WTC11 (cell line): ENCODE data around the gene IL31. TPM values are rescaled to one million over a fixed set of nuclear protein-coding genes. Genes with fewer than 3 reads are reported as not detected.

Experiments
- ATAC-seq: fragments of 200-7000 bp; cut with Tn5 transposase; 2 replicates; pipeline ENCODE4 v1.10.0; 2021; ENCODE audit warnings: mild to moderate bottlenecking, moderate library complexity
- CTCF ChIA-PET: fragments of 300-600 bp; sonication (Branson Sonifier 250); formaldehyde crosslinking; loops from one replicate; lab custom pipeline; 2021; ENCODE audit warnings: antibody characterized with exemption; lab: Charles Lee
- POLR2A ChIA-PET: fragments of 350-600 bp; sonication (Branson Sonifier 250); formaldehyde crosslinking; loops from one replicate; lab custom pipeline; 2021; ENCODE audit warnings: antibody characterized with exemption; lab: Charles Lee
- DNase-seq: peaks from one replicate; pipeline ENCODE4 v3.0.0; 2021; ENCODE audit warnings: low spot score
- H3K27ac Mint-ChIP-seq: 2 replicates; pipeline ENCODE4 v1.8.0; 2021; ENCODE audit warnings: mixed read lengths
- H3K27me3 Mint-ChIP-seq: 2 replicates; pipeline ENCODE4 v1.8.0; 2021; ENCODE audit warnings: low read depth, mild to moderate bottlenecking, moderate library complexity, mixed read lengths
- H3K36me3 Mint-ChIP-seq: 2 replicates; pipeline ENCODE4 v1.8.0; 2021; ENCODE audit warnings: mixed read lengths
- H3K4me1 Mint-ChIP-seq: 2 replicates; pipeline ENCODE4 v1.8.0; 2022; ENCODE audit warnings: mixed read lengths
- H3K4me3 Mint-ChIP-seq: 2 replicates; pipeline ENCODE4 v1.8.0; 2021; ENCODE audit warnings: mild to moderate bottlenecking, moderate library complexity, mixed read lengths
- H3K9me3 Mint-ChIP-seq: 2 replicates; pipeline ENCODE4 v1.8.0; 2021; ENCODE audit warnings: mixed read lengths
- CBFB ChIP-seq: sonication (generic); formaldehyde crosslinking; IDR thresholded peaks from 2 replicates; pipeline ENCODE4 v1.8.1; 2022; ENCODE audit warnings: mild to moderate bottlenecking, low read depth, missing genetic modification reagents
- CREB1 ChIP-seq: sonication (generic); formaldehyde crosslinking; IDR thresholded peaks from 2 replicates; pipeline ENCODE4 v1.8.0; 2023; ENCODE audit warnings: mild to moderate bottlenecking, missing genetic modification reagents
- ETV6 ChIP-seq: sonication (generic); formaldehyde crosslinking; IDR thresholded peaks from 2 replicates; pipeline ENCODE4 v1.8.1; 2022; ENCODE audit warnings: mild to moderate bottlenecking, missing genetic modification reagents
- NR1H2 ChIP-seq: sonication (generic); formaldehyde crosslinking; IDR thresholded peaks from 2 replicates; pipeline ENCODE4 v1.9.0; 2021; ENCODE audit warnings: mild to moderate bottlenecking, moderate library complexity, missing genetic modification reagents
- NR2C2 ChIP-seq: sonication (generic); formaldehyde crosslinking; IDR thresholded peaks from 2 replicates; pipeline ENCODE4 v1.8.0; 2022; ENCODE audit warnings: mild to moderate bottlenecking, missing genetic modification reagents
- OVOL2 ChIP-seq: fragments of 250-450 bp; sonication (Bioruptor Pico); IDR thresholded peaks from 2 replicates; pipeline ENCODE4 v1.9.0; 2021; ENCODE audit warnings: mild to moderate bottlenecking, borderline replicate concordance
- RELA ChIP-seq: sonication (generic); formaldehyde crosslinking; IDR thresholded peaks from 2 replicates; pipeline ENCODE4 v1.8.1; 2022; ENCODE audit warnings: missing genetic modification reagents, mild to moderate bottlenecking, borderline replicate concordance
- SMAD3 ChIP-seq: sonication (generic); formaldehyde crosslinking; IDR thresholded peaks from 2 replicates; pipeline ENCODE4 v1.8.0; 2022; ENCODE audit warnings: missing genetic modification reagents, mild to moderate bottlenecking, borderline replicate concordance
- SMAD4 ChIP-seq: sonication (generic); formaldehyde crosslinking; IDR thresholded peaks from 2 replicates; pipeline ENCODE4 v1.8.0; 2022; ENCODE audit warnings: mild to moderate bottlenecking, missing genetic modification reagents
- TP53 ChIP-seq: sonication (generic); formaldehyde crosslinking; IDR thresholded peaks from 2 replicates; pipeline ENCODE4 v1.8.1; 2023; ENCODE audit warnings: mild to moderate bottlenecking, missing genetic modification reagents
- ZNF121 ChIP-seq: sonication (generic); formaldehyde crosslinking; IDR thresholded peaks from 2 replicates; pipeline ENCODE4 v1.8.0; 2023; ENCODE audit warnings: missing genetic modification reagents
- total RNA-seq: library from RNA; stranded (reverse); gene quantifications from 3 replicates; pipeline ENCODE4 v1.2.3, GENCODE V29; 2021
- TF ChIP-seq, protein P1 (sequence below): sonication (generic); formaldehyde crosslinking; IDR thresholded peaks from 2 replicates; pipeline ENCODE4 v1.8.0; 2023; ENCODE audit warnings: missing genetic modification reagents, mild to moderate bottlenecking, borderline replicate concordance
- TF ChIP-seq, protein P2 (sequence below): sonication (generic); formaldehyde crosslinking; IDR thresholded peaks from 2 replicates; pipeline ENCODE4 v1.8.0; 2022; ENCODE audit warnings: mild to moderate bottlenecking, missing genetic modification reagents
- TF ChIP-seq, protein P3 (sequence below): sonication (generic); formaldehyde crosslinking; IDR thresholded peaks from 2 replicates; pipeline ENCODE4 v1.8.1; 2022; ENCODE audit warnings: mild to moderate bottlenecking, moderate library complexity, missing genetic modification reagents
- TF ChIP-seq, protein P4 (sequence below): sonication (generic); formaldehyde crosslinking; IDR thresholded peaks from 2 replicates; pipeline ENCODE4 v1.8.1; 2023; ENCODE audit warnings: mild to moderate bottlenecking, missing genetic modification reagents, borderline replicate concordance
- TF ChIP-seq, protein P5 (sequence below): sonication (generic); formaldehyde crosslinking; IDR thresholded peaks from 2 replicates; pipeline ENCODE4 v1.8.0; 2023; ENCODE audit warnings: missing genetic modification reagents
- TF ChIP-seq, protein P6 (sequence below): fragments of 250-450 bp; sonication (Bioruptor Pico); IDR thresholded peaks from 2 replicates; pipeline ENCODE4 v1.8.0; 2021; ENCODE audit warnings: mild to moderate bottlenecking
- TF ChIP-seq, protein P7 (sequence below): sonication (generic); formaldehyde crosslinking; IDR thresholded peaks from 2 replicates; pipeline ENCODE4 v1.8.1; 2022; ENCODE audit warnings: mild to moderate bottlenecking, missing genetic modification reagents, moderate library complexity, borderline replicate concordance

The IL31 gene
- total RNA-seq, 1 experiment from 2014 or later = not detected

DNA sequence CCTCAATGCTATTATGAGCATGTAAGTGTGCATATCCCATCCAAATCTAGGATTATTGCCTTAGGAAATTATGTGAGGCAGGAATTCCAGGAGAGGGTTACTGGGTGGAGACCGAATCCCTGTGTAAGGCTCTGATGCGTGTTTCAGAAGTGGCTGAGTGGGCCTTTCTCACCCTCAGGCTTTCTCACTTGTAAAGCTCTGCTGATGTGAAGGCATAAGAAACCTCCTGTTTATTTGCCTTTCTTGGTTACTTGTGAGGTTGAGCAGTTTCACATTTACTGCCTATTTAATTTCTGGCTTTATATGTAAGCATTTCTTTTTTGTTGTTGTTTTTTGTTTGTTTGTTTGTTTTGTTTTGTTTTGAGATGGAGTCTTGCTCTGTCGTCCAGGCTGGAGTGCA lies 11.0 kb downstream of the IL31 start (continued):
- TF ChIP-seq, protein P1, sequence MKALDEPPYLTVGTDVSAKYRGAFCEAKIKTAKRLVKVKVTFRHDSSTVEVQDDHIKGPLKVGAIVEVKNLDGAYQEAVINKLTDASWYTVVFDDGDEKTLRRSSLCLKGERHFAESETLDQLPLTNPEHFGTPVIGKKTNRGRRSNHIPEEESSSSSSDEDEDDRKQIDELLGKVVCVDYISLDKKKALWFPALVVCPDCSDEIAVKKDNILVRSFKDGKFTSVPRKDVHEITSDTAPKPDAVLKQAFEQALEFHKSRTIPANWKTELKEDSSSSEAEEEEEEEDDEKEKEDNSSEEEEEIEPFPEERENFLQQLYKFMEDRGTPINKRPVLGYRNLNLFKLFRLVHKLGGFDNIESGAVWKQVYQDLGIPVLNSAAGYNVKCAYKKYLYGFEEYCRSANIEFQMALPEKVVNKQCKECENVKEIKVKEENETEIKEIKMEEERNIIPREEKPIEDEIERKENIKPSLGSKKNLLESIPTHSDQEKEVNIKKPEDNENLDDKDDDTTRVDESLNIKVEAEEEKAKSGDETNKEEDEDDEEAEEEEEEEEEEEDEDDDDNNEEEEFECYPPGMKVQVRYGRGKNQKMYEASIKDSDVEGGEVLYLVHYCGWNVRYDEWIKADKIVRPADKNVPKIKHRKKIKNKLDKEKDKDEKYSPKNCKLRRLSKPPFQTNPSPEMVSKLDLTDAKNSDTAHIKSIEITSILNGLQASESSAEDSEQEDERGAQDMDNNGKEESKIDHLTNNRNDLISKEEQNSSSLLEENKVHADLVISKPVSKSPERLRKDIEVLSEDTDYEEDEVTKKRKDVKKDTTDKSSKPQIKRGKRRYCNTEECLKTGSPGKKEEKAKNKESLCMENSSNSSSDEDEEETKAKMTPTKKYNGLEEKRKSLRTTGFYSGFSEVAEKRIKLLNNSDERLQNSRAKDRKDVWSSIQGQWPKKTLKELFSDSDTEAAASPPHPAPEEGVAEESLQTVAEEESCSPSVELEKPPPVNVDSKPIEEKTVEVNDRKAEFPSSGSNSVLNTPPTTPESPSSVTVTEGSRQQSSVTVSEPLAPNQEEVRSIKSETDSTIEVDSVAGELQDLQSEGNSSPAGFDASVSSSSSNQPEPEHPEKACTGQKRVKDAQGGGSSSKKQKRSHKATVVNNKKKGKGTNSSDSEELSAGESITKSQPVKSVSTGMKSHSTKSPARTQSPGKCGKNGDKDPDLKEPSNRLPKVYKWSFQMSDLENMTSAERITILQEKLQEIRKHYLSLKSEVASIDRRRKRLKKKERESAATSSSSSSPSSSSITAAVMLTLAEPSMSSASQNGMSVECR (CRISPR knock-in tag) = no peak
- TF ChIP-seq, protein P2, sequence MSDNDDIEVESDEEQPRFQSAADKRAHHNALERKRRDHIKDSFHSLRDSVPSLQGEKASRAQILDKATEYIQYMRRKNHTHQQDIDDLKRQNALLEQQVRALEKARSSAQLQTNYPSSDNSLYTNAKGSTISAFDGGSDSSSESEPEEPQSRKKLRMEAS (CRISPR knock-in tag) = no peak
- TF ChIP-seq TP53 (CRISPR knock-in tag) (no peak), ZNF121 (CRISPR knock-in tag) (no peak), CREB1 (no peak), NR2C2 (CRISPR knock-in tag) (no peak)
- TF ChIP-seq, protein P3, sequence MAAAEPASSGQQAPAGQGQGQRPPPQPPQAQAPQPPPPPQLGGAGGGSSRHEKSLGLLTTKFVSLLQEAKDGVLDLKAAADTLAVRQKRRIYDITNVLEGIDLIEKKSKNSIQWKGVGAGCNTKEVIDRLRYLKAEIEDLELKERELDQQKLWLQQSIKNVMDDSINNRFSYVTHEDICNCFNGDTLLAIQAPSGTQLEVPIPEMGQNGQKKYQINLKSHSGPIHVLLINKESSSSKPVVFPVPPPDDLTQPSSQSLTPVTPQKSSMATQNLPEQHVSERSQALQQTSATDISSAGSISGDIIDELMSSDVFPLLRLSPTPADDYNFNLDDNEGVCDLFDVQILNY (CRISPR knock-in tag) = no peak
- TF ChIP-seq, protein P4, sequence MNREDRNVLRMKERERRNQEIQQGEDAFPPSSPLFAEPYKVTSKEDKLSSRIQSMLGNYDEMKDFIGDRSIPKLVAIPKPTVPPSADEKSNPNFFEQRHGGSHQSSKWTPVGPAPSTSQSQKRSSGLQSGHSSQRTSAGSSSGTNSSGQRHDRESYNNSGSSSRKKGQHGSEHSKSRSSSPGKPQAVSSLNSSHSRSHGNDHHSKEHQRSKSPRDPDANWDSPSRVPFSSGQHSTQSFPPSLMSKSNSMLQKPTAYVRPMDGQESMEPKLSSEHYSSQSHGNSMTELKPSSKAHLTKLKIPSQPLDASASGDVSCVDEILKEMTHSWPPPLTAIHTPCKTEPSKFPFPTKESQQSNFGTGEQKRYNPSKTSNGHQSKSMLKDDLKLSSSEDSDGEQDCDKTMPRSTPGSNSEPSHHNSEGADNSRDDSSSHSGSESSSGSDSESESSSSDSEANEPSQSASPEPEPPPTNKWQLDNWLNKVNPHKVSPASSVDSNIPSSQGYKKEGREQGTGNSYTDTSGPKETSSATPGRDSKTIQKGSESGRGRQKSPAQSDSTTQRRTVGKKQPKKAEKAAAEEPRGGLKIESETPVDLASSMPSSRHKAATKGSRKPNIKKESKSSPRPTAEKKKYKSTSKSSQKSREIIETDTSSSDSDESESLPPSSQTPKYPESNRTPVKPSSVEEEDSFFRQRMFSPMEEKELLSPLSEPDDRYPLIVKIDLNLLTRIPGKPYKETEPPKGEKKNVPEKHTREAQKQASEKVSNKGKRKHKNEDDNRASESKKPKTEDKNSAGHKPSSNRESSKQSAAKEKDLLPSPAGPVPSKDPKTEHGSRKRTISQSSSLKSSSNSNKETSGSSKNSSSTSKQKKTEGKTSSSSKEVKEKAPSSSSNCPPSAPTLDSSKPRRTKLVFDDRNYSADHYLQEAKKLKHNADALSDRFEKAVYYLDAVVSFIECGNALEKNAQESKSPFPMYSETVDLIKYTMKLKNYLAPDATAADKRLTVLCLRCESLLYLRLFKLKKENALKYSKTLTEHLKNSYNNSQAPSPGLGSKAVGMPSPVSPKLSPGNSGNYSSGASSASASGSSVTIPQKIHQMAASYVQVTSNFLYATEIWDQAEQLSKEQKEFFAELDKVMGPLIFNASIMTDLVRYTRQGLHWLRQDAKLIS (CRISPR knock-in tag) = no peak
- TF ChIP-seq, protein P5, sequence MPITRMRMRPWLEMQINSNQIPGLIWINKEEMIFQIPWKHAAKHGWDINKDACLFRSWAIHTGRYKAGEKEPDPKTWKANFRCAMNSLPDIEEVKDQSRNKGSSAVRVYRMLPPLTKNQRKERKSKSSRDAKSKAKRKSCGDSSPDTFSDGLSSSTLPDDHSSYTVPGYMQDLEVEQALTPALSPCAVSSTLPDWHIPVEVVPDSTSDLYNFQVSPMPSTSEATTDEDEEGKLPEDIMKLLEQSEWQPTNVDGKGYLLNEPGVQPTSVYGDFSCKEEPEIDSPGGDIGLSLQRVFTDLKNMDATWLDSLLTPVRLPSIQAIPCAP (CRISPR knock-in tag) = no peak

DNA sequence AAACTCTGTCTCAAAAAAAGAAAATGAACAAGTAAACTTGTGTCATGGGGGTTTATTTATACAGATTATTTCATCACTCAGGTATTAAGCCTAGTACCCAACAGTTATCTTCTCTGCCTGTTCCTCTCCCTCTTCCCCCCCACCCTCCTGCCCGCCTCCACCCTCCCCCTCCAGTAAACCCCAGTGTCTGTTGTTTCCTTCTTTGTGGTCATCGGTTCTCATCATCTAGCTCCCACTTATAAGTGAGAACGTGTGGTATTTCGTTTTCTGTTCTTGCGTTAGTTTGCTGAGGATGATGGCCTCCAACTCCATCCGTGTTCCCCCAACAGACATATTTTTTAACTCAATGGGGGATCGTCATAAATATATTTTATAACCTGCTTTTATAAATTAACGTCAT lies 12.3 kb downstream of the IL31 start:
- Mint-ChIP-seq H3K27ac (no peak overlapping the region), H3K27me3 (no peaks in the 10 kb centered on the region), H3K4me1 (0 out of 2 replicates have a peak, but pooled peaks cover 2% of the 10 kb centered on the region), H3K36me3 (no peaks in the 10 kb centered on the region), H3K9me3 (no peaks in the 10 kb centered on the region), H3K4me3 (no peak overlapping the region)
- POLR2A ChIA-PET = no interaction called here
- DNase-seq = no peak
- TF ChIP-seq, protein P3 (CRISPR knock-in tag) = no peak
- ATAC-seq = no peak
- CTCF ChIA-PET = no interaction called here

DNA sequence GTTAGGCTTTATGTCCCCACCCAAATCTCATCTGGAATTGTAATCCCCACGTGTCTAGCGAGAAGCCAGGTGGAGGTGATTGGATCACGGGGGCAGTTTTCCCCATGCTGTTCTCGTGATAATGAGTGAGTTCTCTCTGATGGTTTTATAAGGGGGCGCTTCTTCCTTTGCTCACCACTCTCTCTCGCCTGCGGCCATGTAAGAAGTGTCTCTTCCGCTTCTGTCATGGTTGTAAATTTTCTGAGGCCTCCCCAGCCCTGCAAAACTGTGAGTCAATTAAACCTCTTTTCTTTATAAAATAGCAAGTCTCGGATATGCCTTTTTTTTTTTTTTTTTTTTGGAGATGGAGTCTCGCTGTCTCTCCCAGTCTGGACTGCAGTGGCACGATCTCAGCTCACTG lies 13.3 kb downstream of the IL31 start:
- ATAC-seq (no peak), DNase-seq (no peak)
- Mint-ChIP-seq H3K9me3 (no peaks in the 10 kb centered on the region), H3K27ac (no peak overlapping the region), H3K27me3 (no peaks in the 10 kb centered on the region), H3K36me3 (no peaks in the 10 kb centered on the region), H3K4me1 (peaks cover 6% of the 10 kb centered on the region), H3K4me3 (no peak overlapping the region)
- ChIA-PET POLR2A (no interaction called here), CTCF (no interaction called here)
- no peak for TF ChIP-seq ZNF121 (CRISPR knock-in tag)
- no peak for TF ChIP-seq NR1H2 (CRISPR knock-in tag)
- TF ChIP-seq ETV6 (CRISPR knock-in tag) = no peak
- TF ChIP-seq OVOL2 (CRISPR knock-in tag) = no peak
- no peak for TF ChIP-seq SMAD3
- TF ChIP-seq SMAD4 (CRISPR knock-in tag) = no peak
- TF ChIP-seq, protein P6, sequence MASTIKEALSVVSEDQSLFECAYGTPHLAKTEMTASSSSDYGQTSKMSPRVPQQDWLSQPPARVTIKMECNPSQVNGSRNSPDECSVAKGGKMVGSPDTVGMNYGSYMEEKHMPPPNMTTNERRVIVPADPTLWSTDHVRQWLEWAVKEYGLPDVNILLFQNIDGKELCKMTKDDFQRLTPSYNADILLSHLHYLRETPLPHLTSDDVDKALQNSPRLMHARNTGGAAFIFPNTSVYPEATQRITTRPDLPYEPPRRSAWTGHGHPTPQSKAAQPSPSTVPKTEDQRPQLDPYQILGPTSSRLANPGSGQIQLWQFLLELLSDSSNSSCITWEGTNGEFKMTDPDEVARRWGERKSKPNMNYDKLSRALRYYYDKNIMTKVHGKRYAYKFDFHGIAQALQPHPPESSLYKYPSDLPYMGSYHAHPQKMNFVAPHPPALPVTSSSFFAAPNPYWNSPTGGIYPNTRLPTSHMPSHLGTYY (CRISPR knock-in tag) = no peak
- TF ChIP-seq, protein P7, sequence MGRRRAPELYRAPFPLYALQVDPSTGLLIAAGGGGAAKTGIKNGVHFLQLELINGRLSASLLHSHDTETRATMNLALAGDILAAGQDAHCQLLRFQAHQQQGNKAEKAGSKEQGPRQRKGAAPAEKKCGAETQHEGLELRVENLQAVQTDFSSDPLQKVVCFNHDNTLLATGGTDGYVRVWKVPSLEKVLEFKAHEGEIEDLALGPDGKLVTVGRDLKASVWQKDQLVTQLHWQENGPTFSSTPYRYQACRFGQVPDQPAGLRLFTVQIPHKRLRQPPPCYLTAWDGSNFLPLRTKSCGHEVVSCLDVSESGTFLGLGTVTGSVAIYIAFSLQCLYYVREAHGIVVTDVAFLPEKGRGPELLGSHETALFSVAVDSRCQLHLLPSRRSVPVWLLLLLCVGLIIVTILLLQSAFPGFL (CRISPR knock-in tag) = no peak
- TF ChIP-seq CBFB (CRISPR knock-in tag) = no peak
- no peak for TF ChIP-seq RELA
